HCT116 (cell line): ENCODE results near the gene STK17A. TPM values are rescaled to one million over a fixed set of nuclear protein-coding genes. Genes with fewer than 3 reads are reported as not detected.
A peak's percentile ranks its signal among the peaks of the same experiment; 100 is the strongest.

Source experiments
- ATAC-seq: fragments of 200-7000 bp; cut with Tn5 transposase; 2 replicates; pipeline ENCODE4 v1.9.1; 2020; ENCODE audit warnings: mild to moderate bottlenecking, moderate library complexity
- BruUV-seq: library from RNA; stranded (reverse); fragments of 400-500 nt; replicated peaks from 2 replicates; lab custom pipeline; 2021; lab: Mats Ljungman, UMichigan
- CTCF ChIA-PET: fragments of 300-600 bp; sonication (Branson Sonifier 250); formaldehyde crosslinking; loops from one replicate; lab custom pipeline; 2021; ENCODE audit warnings: antibody characterized with exemption; lab: Charles Lee
- POLR2A ChIA-PET: fragments of 300-600, 350-600 bp; sonication (Branson Sonifier 250); formaldehyde crosslinking; loops from one replicate; lab custom pipeline; 2021; ENCODE audit warnings: antibody characterized with exemption; lab: Charles Lee
- RAD21 ChIA-PET, 2 experiments: fragments of 300-600 bp; sonication (Branson Sonifier 250); formaldehyde crosslinking; loops; one replicate each; lab custom pipeline; 2023; ENCODE audit warnings: low total read pairs in 2 of 2; ENCODE audit not compliant: uncharacterized antibody in 2 of 2, unreplicated experiment in 2 of 2, low non-redundant PET in 1 of 2; lab: Charles Lee
- DNase-seq: peaks from one replicate; pipeline ENCODE4 v3.0.0-alpha.2; 2010; ENCODE audit warnings: low read depth, low spot score
- H2AFZ ChIP-seq: fragments of 200-600 bp; shearing (Covaris generic), sonication (generic); 2 replicates; pipeline ENCODE4 v1.6.1; 2017; ENCODE audit warnings: low read depth, mixed run types, mixed read lengths, antibody characterized with exemption, low read length; ENCODE audit not compliant: poor library complexity, severe bottlenecking
- H3K27ac ChIP-seq: 2 replicates; pipeline ENCODE4 v1.5.1; 2012; ENCODE audit warnings: low read depth, low read length
- H3K27me3 ChIP-seq: fragments of 200-600 bp; sonication (generic); 2 replicates; pipeline ENCODE4 v1.6.1; 2016; ENCODE audit warnings: mixed run types, low read length, mixed read lengths; ENCODE audit not compliant: insufficient read depth
- H3K36me3 ChIP-seq, 2 experiments: fragments of 200-500 bp in 1 of 2; fragments of 200-600 bp in 1 of 2; sonication (Bioruptor generic) in 1 of 2; sonication (generic) in 1 of 2; 2 replicates each; pipeline versions ENCODE4 v1.5.1 to v1.6.1; 2014 to 2016; ENCODE audit warnings: low read length in 2 of 2, inconsistent platforms in 1 of 2, mixed read lengths in 1 of 2, mixed run types in 1 of 2; ENCODE audit not compliant: insufficient read depth in 2 of 2, control insufficient read depth in 1 of 2
- H3K4me1 ChIP-seq, 2 experiments: fragments of 200-600 bp in 1 of 2; sonication (generic) in 1 of 2; 2 replicates each; pipeline versions ENCODE4 v1.5.1 to v1.6.1; 2012 to 2017; ENCODE audit warnings: low read length in 2 of 2, inconsistent platforms in 1 of 2, mild to moderate bottlenecking in 1 of 2, mixed read lengths in 1 of 2, mixed run types in 1 of 2, moderate library complexity in 1 of 2; ENCODE audit not compliant: insufficient read depth in 2 of 2, control insufficient read depth in 1 of 2
- H3K4me2 ChIP-seq: fragments of 200-600 bp; sonication (generic); 2 replicates; pipeline ENCODE4 v1.6.1; 2017; ENCODE audit warnings: mixed run types, low read length, mixed read lengths
- H3K4me3 ChIP-seq, 2 experiments: fragments of 200-600 bp in 1 of 2; sonication (generic) in 1 of 2; replicated peaks in 1 of 2; 2 replicates each; pipeline ENCODE4 v1.5.1; 2011 to 2016; ENCODE audit warnings: low read length in 2 of 2, control low read depth in 1 of 2, low read depth in 1 of 2, mild to moderate bottlenecking in 1 of 2, mixed read lengths in 1 of 2, mixed run types in 1 of 2
- H3K79me2 ChIP-seq: fragments of 200-600 bp; sonication (generic); 2 replicates; pipeline ENCODE4 v1.6.1; 2017; ENCODE audit warnings: mild to moderate bottlenecking, mixed run types, low read length, moderate library complexity, mixed read lengths; ENCODE audit not compliant: insufficient read depth
- H3K9ac ChIP-seq: fragments of 200-600 bp; sonication (generic); 2 replicates; pipeline ENCODE4 v1.6.1; 2016; ENCODE audit warnings: low read length, mixed read lengths
- H3K9me2 ChIP-seq: fragments of 200-600 bp; sonication (generic), shearing (Covaris generic); 2 replicates; pipeline ENCODE4 v1.6.1; 2017; ENCODE audit warnings: mixed run types, mild to moderate bottlenecking, moderate library complexity; ENCODE audit not compliant: insufficient read depth
- H3K9me3 ChIP-seq, 2 experiments: fragments of 200-500 bp in 1 of 2; fragments of 200-600 bp in 1 of 2; sonication (Bioruptor generic) in 1 of 2; sonication (generic) in 1 of 2; 2 replicates each; pipeline ENCODE4 v1.6.1; 2014 to 2017; ENCODE audit warnings: low read length in 2 of 2, mixed read lengths in 2 of 2, inconsistent platforms in 1 of 2, low read depth in 1 of 2, mild to moderate bottlenecking in 1 of 2, mixed run types in 1 of 2, moderate library complexity in 1 of 2; ENCODE audit not compliant: control insufficient read depth in 1 of 2, insufficient read depth in 1 of 2
- H4K20me1 ChIP-seq: fragments of 200-600 bp; sonication (generic), shearing (Covaris generic); 2 replicates; pipeline ENCODE4 v1.6.1; 2017; ENCODE audit warnings: mixed run types, mild to moderate bottlenecking, moderate library complexity; ENCODE audit not compliant: insufficient read depth
- EGR1 ChIP-seq: IDR thresholded peaks from 2 replicates; pipeline ENCODE4 v1.6.1; 2012; ENCODE audit warnings: low read depth
- ELF1 ChIP-seq: IDR thresholded peaks from 2 replicates; pipeline ENCODE4 v1.6.1; 2012; ENCODE audit warnings: low read depth, borderline replicate concordance
- EZH2phosphoT487 ChIP-seq: fragments of 200-600 bp; IDR thresholded peaks from 2 replicates; pipeline ENCODE4 v1.6.1; 2018; ENCODE audit warnings: antibody characterized with exemption, borderline replicate concordance
- JUND ChIP-seq: IDR thresholded peaks from 2 replicates; pipeline ENCODE4 v1.6.1; 2012
- POLR2A ChIP-seq: IDR thresholded peaks from 2 replicates; pipeline ENCODE4 v1.7.0; 2011; ENCODE audit warnings: borderline replicate concordance; ENCODE audit not compliant: insufficient read depth, insufficient read length; ENCODE audit errors: extremely low read depth
- RAD21 ChIP-seq: IDR thresholded peaks from 2 replicates; pipeline ENCODE4 v1.6.1; 2012; ENCODE audit warnings: low read depth, mild to moderate bottlenecking
- SRF ChIP-seq: IDR thresholded peaks from 2 replicates; pipeline ENCODE4 v1.6.1; 2012; ENCODE audit warnings: low read depth
- YY1 ChIP-seq: IDR thresholded peaks from 2 replicates; pipeline ENCODE4 v1.6.1; 2011; ENCODE audit warnings: low read length, low read depth, moderate library complexity, mild to moderate bottlenecking; ENCODE audit not compliant: insufficient replicate concordance; ENCODE audit errors: extremely low read depth
- ZFX ChIP-seq: fragments of 450-650 bp; IDR thresholded peaks from 2 replicates; pipeline ENCODE4 v1.6.1; 2017
- intact Hi-C: fragments of 100-400 bp; cut with micrococcal nuclease; formaldehyde crosslinking; loops from 2 replicates; pipeline ENCODE4 v1.10.0; 2022
- total RNA-seq: library from RNA; stranded (reverse); gene quantifications from one replicate; pipeline ENCODE4 v1.2.1, GENCODE V29; 2021; ENCODE audit not compliant: unreplicated experiment
- TF ChIP-seq, protein P1 (sequence below): IDR thresholded peaks from 2 replicates; pipeline ENCODE4 v1.6.1; 2012
- TF ChIP-seq, protein P2 (sequence below): IDR thresholded peaks from 2 replicates; pipeline ENCODE4 v1.6.1; 2011; ENCODE audit warnings: mild to moderate bottlenecking, low read length, moderate library complexity; ENCODE audit not compliant: insufficient replicate concordance; ENCODE audit errors: extremely low read depth
- TF ChIP-seq, protein P3 (sequence below): IDR thresholded peaks from 2 replicates; pipeline ENCODE4 v1.6.1; 2012
- TF ChIP-seq, protein P4 (sequence below), 3 experiments: fragments of 200-600 bp in 1 of 3; sonication (generic) in 1 of 3; IDR thresholded peaks in 2 of 3; conservative IDR thresholded peaks in 1 of 3; 2 replicates each; pipeline ENCODE4 v1.5.1; 2012 to 2017; ENCODE audit warnings: low read depth in 2 of 3, low read length in 2 of 3, antibody characterized with exemption in 1 of 3, borderline replicate concordance in 1 of 3, control low read depth in 1 of 3, mild to moderate bottlenecking in 1 of 3, mixed read lengths in 1 of 3, mixed run types in 1 of 3, moderate library complexity in 1 of 3; ENCODE audit not compliant: insufficient read depth in 1 of 3
- TF ChIP-seq, protein P5 (sequence below): IDR thresholded peaks from 2 replicates; pipeline ENCODE4 v1.6.1; 2012; ENCODE audit warnings: low read depth

Gene STK17A
- total RNA-seq, 1 experiment from 2014 or later, result 14.8 TPM

DNA sequence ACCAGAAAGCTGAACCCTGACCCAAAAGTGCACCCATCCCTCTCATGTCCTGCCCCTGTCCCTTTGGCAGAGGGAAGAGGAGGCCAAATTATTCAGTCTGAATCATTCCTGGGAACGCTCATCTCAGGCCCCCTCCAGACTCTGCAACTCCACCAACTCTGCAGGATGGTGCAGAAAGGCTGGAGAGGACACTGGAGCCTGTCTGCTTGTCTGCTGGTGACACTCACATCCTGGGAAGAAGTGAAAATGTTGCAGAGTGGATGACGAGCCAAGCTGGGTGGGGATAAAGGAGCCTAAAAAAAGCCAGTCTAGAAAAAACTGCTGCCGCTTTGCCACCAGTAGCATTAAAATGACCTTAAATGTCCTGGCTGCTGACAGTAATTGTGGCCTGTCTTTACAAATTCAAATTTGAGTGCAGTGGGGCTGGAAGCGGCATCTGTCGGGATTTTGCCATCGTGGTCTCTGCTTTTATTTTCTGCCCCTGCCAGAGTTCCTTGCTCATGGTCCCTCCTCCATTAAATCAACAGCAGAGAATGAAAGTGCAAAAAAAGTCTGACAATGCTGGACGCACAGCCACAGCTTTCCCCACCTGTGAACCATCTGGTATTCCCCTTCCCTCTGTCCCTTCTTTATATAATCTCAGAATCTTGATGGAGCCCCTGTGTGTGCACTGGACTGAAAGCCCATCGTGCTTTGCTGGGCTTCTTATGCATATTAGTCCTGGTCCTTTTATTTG is 63.9 kb downstream of the STK17A start:
- peak overlapping the region; percentile 49; the same call in 1 of the 2 replicates for H3K9ac ChIP-seq
- H3K9me3 ChIP-seq, result no peaks in the 10 kb centered on the region
- RAD21 ChIA-PET, result no interaction called here
- no peak overlapping the region for H2AFZ ChIP-seq
- H4K20me1 ChIP-seq, result no peaks in the 10 kb centered on the region
- peaks cover 48 to 56% of the 10 kb centered on the region in 2 experiments for H3K4me1 ChIP-seq
- DNase-seq (no peak), ATAC-seq (no peak)
- CTCF ChIA-PET, result no interaction called here
- H3K27me3 ChIP-seq, result no peaks in the 10 kb centered on the region
- TF ChIP-seq, protein P1, sequence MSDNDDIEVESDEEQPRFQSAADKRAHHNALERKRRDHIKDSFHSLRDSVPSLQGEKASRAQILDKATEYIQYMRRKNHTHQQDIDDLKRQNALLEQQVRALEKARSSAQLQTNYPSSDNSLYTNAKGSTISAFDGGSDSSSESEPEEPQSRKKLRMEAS, result no peak
- TF ChIP-seq, protein P2, sequence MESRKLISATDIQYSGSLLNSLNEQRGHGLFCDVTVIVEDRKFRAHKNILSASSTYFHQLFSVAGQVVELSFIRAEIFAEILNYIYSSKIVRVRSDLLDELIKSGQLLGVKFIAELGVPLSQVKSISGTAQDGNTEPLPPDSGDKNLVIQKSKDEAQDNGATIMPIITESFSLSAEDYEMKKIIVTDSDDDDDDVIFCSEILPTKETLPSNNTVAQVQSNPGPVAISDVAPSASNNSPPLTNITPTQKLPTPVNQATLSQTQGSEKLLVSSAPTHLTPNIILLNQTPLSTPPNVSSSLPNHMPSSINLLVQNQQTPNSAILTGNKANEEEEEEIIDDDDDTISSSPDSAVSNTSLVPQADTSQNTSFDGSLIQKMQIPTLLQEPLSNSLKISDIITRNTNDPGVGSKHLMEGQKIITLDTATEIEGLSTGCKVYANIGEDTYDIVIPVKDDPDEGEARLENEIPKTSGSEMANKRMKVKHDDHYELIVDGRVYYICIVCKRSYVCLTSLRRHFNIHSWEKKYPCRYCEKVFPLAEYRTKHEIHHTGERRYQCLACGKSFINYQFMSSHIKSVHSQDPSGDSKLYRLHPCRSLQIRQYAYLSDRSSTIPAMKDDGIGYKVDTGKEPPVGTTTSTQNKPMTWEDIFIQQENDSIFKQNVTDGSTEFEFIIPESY, result no peak
- TF ChIP-seq POLR2A (no peak), ELF1 (no peak), YY1 (no peak), EZH2phosphoT487 (no peak), SRF (no peak), RAD21 (no peak), EGR1 (no peak), ZFX (no peak), JUND (no peak)
- TF ChIP-seq, protein P3, sequence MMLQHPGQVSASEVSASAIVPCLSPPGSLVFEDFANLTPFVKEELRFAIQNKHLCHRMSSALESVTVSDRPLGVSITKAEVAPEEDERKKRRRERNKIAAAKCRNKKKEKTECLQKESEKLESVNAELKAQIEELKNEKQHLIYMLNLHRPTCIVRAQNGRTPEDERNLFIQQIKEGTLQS, result no peak
- TF ChIP-seq, protein P4, sequence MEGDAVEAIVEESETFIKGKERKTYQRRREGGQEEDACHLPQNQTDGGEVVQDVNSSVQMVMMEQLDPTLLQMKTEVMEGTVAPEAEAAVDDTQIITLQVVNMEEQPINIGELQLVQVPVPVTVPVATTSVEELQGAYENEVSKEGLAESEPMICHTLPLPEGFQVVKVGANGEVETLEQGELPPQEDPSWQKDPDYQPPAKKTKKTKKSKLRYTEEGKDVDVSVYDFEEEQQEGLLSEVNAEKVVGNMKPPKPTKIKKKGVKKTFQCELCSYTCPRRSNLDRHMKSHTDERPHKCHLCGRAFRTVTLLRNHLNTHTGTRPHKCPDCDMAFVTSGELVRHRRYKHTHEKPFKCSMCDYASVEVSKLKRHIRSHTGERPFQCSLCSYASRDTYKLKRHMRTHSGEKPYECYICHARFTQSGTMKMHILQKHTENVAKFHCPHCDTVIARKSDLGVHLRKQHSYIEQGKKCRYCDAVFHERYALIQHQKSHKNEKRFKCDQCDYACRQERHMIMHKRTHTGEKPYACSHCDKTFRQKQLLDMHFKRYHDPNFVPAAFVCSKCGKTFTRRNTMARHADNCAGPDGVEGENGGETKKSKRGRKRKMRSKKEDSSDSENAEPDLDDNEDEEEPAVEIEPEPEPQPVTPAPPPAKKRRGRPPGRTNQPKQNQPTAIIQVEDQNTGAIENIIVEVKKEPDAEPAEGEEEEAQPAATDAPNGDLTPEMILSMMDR (IDR thresholded peaks at IDR 0.05 in 2 of 3, conservative IDR thresholded peaks at IDR 0.05 in 1 of 3; ENCODE audit: borderline replicate concordance in 1 of 3, insufficient read depth in 1 of 3, low read depth in 2 of 3, low read length in 2 of 3), result no peak
- TF ChIP-seq, protein P5, sequence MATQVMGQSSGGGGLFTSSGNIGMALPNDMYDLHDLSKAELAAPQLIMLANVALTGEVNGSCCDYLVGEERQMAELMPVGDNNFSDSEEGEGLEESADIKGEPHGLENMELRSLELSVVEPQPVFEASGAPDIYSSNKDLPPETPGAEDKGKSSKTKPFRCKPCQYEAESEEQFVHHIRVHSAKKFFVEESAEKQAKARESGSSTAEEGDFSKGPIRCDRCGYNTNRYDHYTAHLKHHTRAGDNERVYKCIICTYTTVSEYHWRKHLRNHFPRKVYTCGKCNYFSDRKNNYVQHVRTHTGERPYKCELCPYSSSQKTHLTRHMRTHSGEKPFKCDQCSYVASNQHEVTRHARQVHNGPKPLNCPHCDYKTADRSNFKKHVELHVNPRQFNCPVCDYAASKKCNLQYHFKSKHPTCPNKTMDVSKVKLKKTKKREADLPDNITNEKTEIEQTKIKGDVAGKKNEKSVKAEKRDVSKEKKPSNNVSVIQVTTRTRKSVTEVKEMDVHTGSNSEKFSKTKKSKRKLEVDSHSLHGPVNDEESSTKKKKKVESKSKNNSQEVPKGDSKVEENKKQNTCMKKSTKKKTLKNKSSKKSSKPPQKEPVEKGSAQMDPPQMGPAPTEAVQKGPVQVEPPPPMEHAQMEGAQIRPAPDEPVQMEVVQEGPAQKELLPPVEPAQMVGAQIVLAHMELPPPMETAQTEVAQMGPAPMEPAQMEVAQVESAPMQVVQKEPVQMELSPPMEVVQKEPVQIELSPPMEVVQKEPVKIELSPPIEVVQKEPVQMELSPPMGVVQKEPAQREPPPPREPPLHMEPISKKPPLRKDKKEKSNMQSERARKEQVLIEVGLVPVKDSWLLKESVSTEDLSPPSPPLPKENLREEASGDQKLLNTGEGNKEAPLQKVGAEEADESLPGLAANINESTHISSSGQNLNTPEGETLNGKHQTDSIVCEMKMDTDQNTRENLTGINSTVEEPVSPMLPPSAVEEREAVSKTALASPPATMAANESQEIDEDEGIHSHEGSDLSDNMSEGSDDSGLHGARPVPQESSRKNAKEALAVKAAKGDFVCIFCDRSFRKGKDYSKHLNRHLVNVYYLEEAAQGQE, result no peak
- H3K9me2 ChIP-seq, result no peaks in the 10 kb centered on the region
- peak overlapping the region; percentile 91 for H3K27ac ChIP-seq
- no peak overlapping the region for H3K4me3 ChIP-seq
- peaks cover 3 to 30% of the 10 kb centered on the region in 2 experiments; a peak in 2 of 4 replicates for H3K36me3 ChIP-seq
- intact Hi-C loops, result no loop called here
- H3K4me2 ChIP-seq, result peak overlapping the region; percentile 71; the same call in 1 of the 2 replicates
- H3K79me2 ChIP-seq, result peaks cover 60% of the 10 kb centered on the region
- POLR2A ChIA-PET, result no interaction called here
- no TSS peak for BruUV-seq
